ENCODE measurements around the gene JAM3.

GRCh38 chr11:134120921-134121526, 52.2 kb downstream of the JAM3 start:
- TF ChIP-seq CTCF (IDR thresholded peaks at IDR 0.05) (no peak), POLR2A (IDR thresholded peaks at IDR 0.05) (no peak)
